GM19372 (cell line): Measurements from ENCODE around the gene MPZL2.

Experiments used
- ATAC-seq: cut with Tn5 transposase; IDR thresholded peaks from one replicate; pipeline ENCODE4 v1.9.1; 2021; ENCODE audit warnings: mild to moderate bottlenecking, low read depth, moderate library complexity; ENCODE audit not compliant: unreplicated experiment

The MPZL2 gene

GRCh38 chr11:118283756-118284350, 19.8 kb upstream of the MPZL2 start:
- no peak for ATAC-seq

- no peak for ATAC-seq
Observed at GRCh38 chr11:118283037-118283636, 19.0 kb upstream of the MPZL2 start.

GRCh38 chr11:118282606-118283005, 18.5 kb upstream of the MPZL2 start:
- ATAC-seq: no peak

GRCh38 chr11:118281284-118281683, 17.2 kb upstream of the MPZL2 start:
- no peak for ATAC-seq

GRCh38 chr11:118277312-118277711, 13.2 kb upstream of the MPZL2 start:
- no peak for ATAC-seq

- ATAC-seq: no peak
Observed at GRCh38 chr11:118276422-118276821, 12.3 kb upstream of the MPZL2 start.

- no peak for ATAC-seq
Observed at GRCh38 chr11:118275176-118275575, 11.1 kb upstream of the MPZL2 start.

- no peak for ATAC-seq
Observed at GRCh38 chr11:118274186-118274585, 10.1 kb upstream of the MPZL2 start.

GRCh38 chr11:118272001-118272400, 7.9 kb upstream of the MPZL2 start:
- no peak for ATAC-seq

- ATAC-seq: no peak
Observed at GRCh38 chr11:118267486-118267885, 3.4 kb upstream of the MPZL2 start.

- no peak for ATAC-seq
Observed at GRCh38 chr11:118265954-118266353, 1.9 kb upstream of the MPZL2 start.

GRCh38 chr11:118264569-118265465, 720 bp upstream of the MPZL2 start:
- no peak for ATAC-seq

- no peak for ATAC-seq
Observed at GRCh38 chr11:118263112-118263511, 985 bp downstream of the MPZL2 start.

- ATAC-seq: no peak
Observed at GRCh38 chr11:118260353-118260752, 3.7 kb downstream of the MPZL2 start.

- no peak for ATAC-seq
Observed at GRCh38 chr11:118259138-118259537, 5.0 kb downstream of the MPZL2 start.

- no peak for ATAC-seq
Observed at GRCh38 chr11:118258410-118258809, 5.7 kb downstream of the MPZL2 start.

GRCh38 chr11:118252688-118253087, 11.4 kb downstream of the MPZL2 start:
- peak; percentile 8 for ATAC-seq

GRCh38 chr11:118251858-118252652, 12.0 kb downstream of the MPZL2 start, which contains the start of gene MPZL3:
TSS of gene MPZL3 (minus strand) at chr11:118252365. CDS start at chr11:118252294, 71 bp downstream.
- peak; percentile 68 for ATAC-seq

- ATAC-seq: no peak
Observed at GRCh38 chr11:118247041-118247440, 17.1 kb downstream of the MPZL2 start.

GRCh38 chr11:118245936-118246562, 18.0 kb downstream of the MPZL2 start:
- ATAC-seq: no peak
